HUES64 (cell line): Measurements from ENCODE around the gene CYB561D1.
"Not testable (repeated sequence)": the region's sequence is repeated elsewhere in the genome, so short reads cannot be mapped to it uniquely, and the experiment has no call there.

Source experiments
- H3K27ac ChIP-seq: 2 replicates; pipeline ENCODE4 v1.7.0; 2013; ENCODE audit warnings: low read depth, low read length, inconsistent platforms
- H3K27me3 ChIP-seq: 2 replicates; pipeline ENCODE4 v1.6.1; 2013; ENCODE audit warnings: mild to moderate bottlenecking, low read length; ENCODE audit not compliant: insufficient read depth
- H3K36me3 ChIP-seq: 2 replicates; pipeline ENCODE4 v1.6.1; 2013; ENCODE audit warnings: mild to moderate bottlenecking, low read length; ENCODE audit not compliant: insufficient read depth
- H3K4me1 ChIP-seq: 2 replicates; pipeline ENCODE4 v1.6.1; 2013; ENCODE audit warnings: mild to moderate bottlenecking, low read length, moderate library complexity; ENCODE audit not compliant: insufficient read depth
- H3K4me3 ChIP-seq: 2 replicates; pipeline ENCODE4 v1.5.1; 2013; ENCODE audit warnings: mild to moderate bottlenecking, low read length, moderate library complexity
- H3K9ac ChIP-seq: 2 replicates; pipeline ENCODE4 v1.6.1; 2013; ENCODE audit warnings: mild to moderate bottlenecking, low read depth, low read length
- H3K9me3 ChIP-seq: 2 replicates; pipeline ENCODE4 v1.6.1; 2013; ENCODE audit warnings: low read depth, low read length; ENCODE audit not compliant: insufficient read depth
- WGBS: fragments of 150-250, 120-280 bp; methylation state at CpG from one replicate; pipeline ENCODE4 v1.1.7; 2013; ENCODE audit warnings: missing lambda C conversion rate; 5-methylcytosine and 5-hydroxymethylcytosine counted together

The CYB561D1 gene

GRCh38 chr1:109468903-109469302, 25.0 kb upstream of the CYB561D1 start:
- Histone ChIP-seq H3K27ac (no peak overlapping the region), H3K4me1 (peaks cover 15% of the 10 kb centered on the region; the same call in 1 of the 2 replicates), H3K27me3 (peaks cover 61% of the 10 kb centered on the region), H3K36me3 (no peaks in the 10 kb centered on the region), H3K9ac (no peak overlapping the region), H3K4me3 (no peak overlapping the region; the same call in 1 of the 2 replicates), H3K9me3 (no peaks in the 10 kb centered on the region)
- 17% methylated on average over 2 of the region's 2 CpGs for WGBS

GRCh38 chr1:109470245-109470644, 23.6 kb upstream of the CYB561D1 start:
- H3K27ac ChIP-seq = no peak overlapping the region
- peaks cover 47% of the 10 kb centered on the region for H3K27me3 ChIP-seq
- H3K36me3 ChIP-seq = no peaks in the 10 kb centered on the region
- H3K9ac ChIP-seq = no peak overlapping the region
- H3K4me3 ChIP-seq = no peak overlapping the region
- 82% methylated on average over 6 of the region's 6 CpGs for WGBS
- H3K4me1 ChIP-seq = peaks cover 15% of the 10 kb centered on the region; the same call in 1 of the 2 replicates
- H3K9me3 ChIP-seq = no peaks in the 10 kb centered on the region

GRCh38 chr1:109472779-109473178, 21.1 kb upstream of the CYB561D1 start:
- WGBS = 70% methylated on average over 3 of the region's 3 CpGs
- Histone ChIP-seq H3K9ac (no peak overlapping the region), H3K27me3 (peaks cover 28% of the 10 kb centered on the region), H3K4me1 (peaks cover 14% of the 10 kb centered on the region; the same call in 1 of the 2 replicates), H3K36me3 (no peaks in the 10 kb centered on the region), H3K27ac (no peak overlapping the region), H3K4me3 (no peak overlapping the region), H3K9me3 (no peaks in the 10 kb centered on the region)

- peaks cover 23% of the 10 kb centered on the region for H3K27me3 ChIP-seq
- not testable (repeated sequence) for H3K9ac ChIP-seq
- 93% methylated on average over 12 of the region's 12 CpGs for WGBS
These were observed 20.4 kb upstream of the CYB561D1 start for GRCh38 chr1:109473284-109474057.

GRCh38 chr1:109474697-109475096, 19.2 kb upstream of the CYB561D1 start:
- Histone ChIP-seq H3K4me3 (no peak overlapping the region), H3K9ac (no peak overlapping the region), H3K9me3 (no peaks in the 10 kb centered on the region), H3K27me3 (peaks cover 18% of the 10 kb centered on the region; the same call in 1 of the 2 replicates), H3K4me1 (no peaks in the 10 kb centered on the region), H3K27ac (no peak overlapping the region), H3K36me3 (no peaks in the 10 kb centered on the region)
- 85% methylated on average over 1 of the region's 1 CpG for WGBS

More at GRCh38 chr1:109473284-109474057, 20.4 kb upstream of the CYB561D1 start:
- H3K9me3 ChIP-seq, H3K36me3 ChIP-seq, H3K4me3 ChIP-seq, H3K4me1 ChIP-seq, H3K27ac ChIP-seq: not testable (repeated sequence)

- Histone ChIP-seq H3K27ac (no peak overlapping the region), H3K4me3 (no peak overlapping the region), H3K27me3 (peaks cover 16% of the 10 kb centered on the region; the same call in 1 of the 2 replicates), H3K9me3 (no peaks in the 10 kb centered on the region), H3K36me3 (no peaks in the 10 kb centered on the region), H3K9ac (no peak overlapping the region), H3K4me1 (no peaks in the 10 kb centered on the region)
- WGBS = 84% methylated on average over 9 of the region's 9 CpGs
These were observed 18.6 kb upstream of the CYB561D1 start for GRCh38 chr1:109475261-109475660.

- Histone ChIP-seq H3K36me3 (no peaks in the 10 kb centered on the region), H3K27ac (no peak overlapping the region), H3K9ac (no peak overlapping the region), H3K27me3 (peaks cover 14% of the 10 kb centered on the region; the same call in 1 of the 2 replicates), H3K9me3 (no peaks in the 10 kb centered on the region), H3K4me1 (no peaks in the 10 kb centered on the region), H3K4me3 (no peak overlapping the region)
- 85% methylated on average over 8 of the region's 8 CpGs for WGBS
These were observed 17.1 kb upstream of the CYB561D1 start for GRCh38 chr1:109476825-109477224.

GRCh38 chr1:109477821-109478220, 16.1 kb upstream of the CYB561D1 start:
- 78% methylated on average over 6 of the region's 6 CpGs for WGBS
- peaks cover 20% of the 10 kb centered on the region for H3K27me3 ChIP-seq

GRCh38 chr1:109478806-109479205, 15.1 kb upstream of the CYB561D1 start:
- Histone ChIP-seq H3K27ac (no peak overlapping the region), H3K9ac (no peak overlapping the region), H3K27me3 (peaks cover 24% of the 10 kb centered on the region), H3K36me3 (no peaks in the 10 kb centered on the region), H3K4me1 (peaks cover 4% of the 10 kb centered on the region; the same call in 1 of the 2 replicates), H3K4me3 (no peak overlapping the region), H3K9me3 (no peaks in the 10 kb centered on the region)
- 35% methylated on average over 7 of the region's 7 CpGs for WGBS

More at GRCh38 chr1:109477821-109478220, 16.1 kb upstream of the CYB561D1 start:
- H3K4me1 ChIP-seq = peaks cover under 1% of the 10 kb centered on the region; the same call in 1 of the 2 replicates
- H3K9ac ChIP-seq = no peak overlapping the region
- no peak overlapping the region for H3K27ac ChIP-seq
- no peaks in the 10 kb centered on the region for H3K9me3 ChIP-seq
- no peak overlapping the region for H3K4me3 ChIP-seq
- no peaks in the 10 kb centered on the region for H3K36me3 ChIP-seq

GRCh38 chr1:109479311-109479710, 14.6 kb upstream of the CYB561D1 start:
- Histone ChIP-seq H3K27ac (no peak overlapping the region), H3K36me3 (no peaks in the 10 kb centered on the region), H3K27me3 (peaks cover 24% of the 10 kb centered on the region), H3K4me1 (peaks cover 4% of the 10 kb centered on the region; the same call in 1 of the 2 replicates), H3K9me3 (no peaks in the 10 kb centered on the region), H3K9ac (no peak overlapping the region), H3K4me3 (no peak overlapping the region)
- 81% methylated on average over 5 of the region's 5 CpGs for WGBS

- Histone ChIP-seq H3K9ac (no peak overlapping the region), H3K9me3 (no peaks in the 10 kb centered on the region), H3K27ac (no peak overlapping the region), H3K27me3 (peaks cover 24% of the 10 kb centered on the region), H3K36me3 (no peaks in the 10 kb centered on the region), H3K4me3 (no peak overlapping the region), H3K4me1 (peaks cover 4% of the 10 kb centered on the region; the same call in 1 of the 2 replicates)
- 89% methylated on average over 3 of the region's 3 CpGs for WGBS
These were observed 14.0 kb upstream of the CYB561D1 start for GRCh38 chr1:109479901-109480300.
